ENCODE data around the gene TTLL9.
"Not testable (repeated sequence)": the region's sequence is repeated elsewhere in the genome, so short reads cannot be mapped to it uniquely, and the experiment has no call there.

TTLL9 gene

GRCh38 chr20:31924561-31924960 lies 54.1 kb downstream of the TTLL9 start:
- Histone ChIP-seq H3K4me3 (replicated peaks; ENCODE audit: insufficient read depth, low read length) (no peak overlapping the region), H3K27me3 (ENCODE audit: insufficient read depth, poor library complexity, severe bottlenecking) (no peaks in the 10 kb centered on the region), H3K27ac (replicated peaks) (no peak overlapping the region)
- TF ChIP-seq POLR2AphosphoS5 (IDR thresholded peaks at IDR 0.05; ENCODE audit: low read depth) = no peak
- DNase-seq (ENCODE audit: low read depth in 1 of 2, low spot score in 1 of 2) = no peak

GRCh38 chr20:31925631-31926030 lies 55.2 kb downstream of the TTLL9 start:
- Histone ChIP-seq H3K27ac (replicated peaks) (no peak overlapping the region), H3K27me3 (ENCODE audit: insufficient read depth, poor library complexity, severe bottlenecking) (no peaks in the 10 kb centered on the region), H3K4me3 (replicated peaks; ENCODE audit: insufficient read depth, low read length) (no peak overlapping the region)
- no peak for DNase-seq (ENCODE audit: low read depth in 1 of 2, low spot score in 1 of 2)
- TF ChIP-seq GABPA (IDR thresholded peaks at IDR 0.05; ENCODE audit: low read depth) (no peak), REST (IDR thresholded peaks at IDR 0.05; ENCODE audit: insufficient replicate concordance, low read depth) (no peak)

- no peak for TF ChIP-seq CTCF (IDR thresholded peaks at IDR 0.05; ENCODE audit: insufficient read depth, low read length)
- no peak overlapping the region for H3K4me3 ChIP-seq (replicated peaks; ENCODE audit: insufficient read depth, low read length)
- no peaks in the 10 kb centered on the region for H3K27me3 ChIP-seq (ENCODE audit: insufficient read depth, poor library complexity, severe bottlenecking)
Observed at GRCh38 chr20:31926493-31926892, 56.1 kb downstream of the TTLL9 start.

GRCh38 chr20:31927627-31928159 lies 57.3 kb downstream of the TTLL9 start:
- H3K27me3 ChIP-seq (ENCODE audit: insufficient read depth, poor library complexity, severe bottlenecking) = no peaks in the 10 kb centered on the region
- TF ChIP-seq GABPA (IDR thresholded peaks at IDR 0.05; ENCODE audit: low read depth) = no peak
- no peak for TF ChIP-seq REST (IDR thresholded peaks at IDR 0.05; ENCODE audit: insufficient replicate concordance, low read depth)
- TF ChIP-seq CTCF (IDR thresholded peaks at IDR 0.05; ENCODE audit: insufficient read depth, low read length) = no peak
- H3K27ac ChIP-seq (replicated peaks) = no peak overlapping the region
- no peak for DNase-seq (ENCODE audit: low read depth in 1 of 2, low spot score in 1 of 2)
- H3K4me3 ChIP-seq (replicated peaks; ENCODE audit: insufficient read depth, low read length) = no peak overlapping the region

More at GRCh38 chr20:31926493-31926892, 56.1 kb downstream of the TTLL9 start:
- no peak for DNase-seq (ENCODE audit: low read depth in 1 of 2, low spot score in 1 of 2)
- no peak overlapping the region for H3K27ac ChIP-seq (replicated peaks)

- H3K27me3 ChIP-seq (ENCODE audit: insufficient read depth, poor library complexity, severe bottlenecking); H3K27ac ChIP-seq (replicated peaks); DNase-seq (ENCODE audit: low read depth in 1 of 2, low spot score in 1 of 2); H3K4me3 ChIP-seq (replicated peaks; ENCODE audit: insufficient read depth, low read length): not testable (repeated sequence)
Observed at GRCh38 chr20:31929631-31930030, 59.2 kb downstream of the TTLL9 start.

- TF ChIP-seq REST (IDR thresholded peaks at IDR 0.05; ENCODE audit: insufficient replicate concordance, low read depth) (no peak), GABPA (IDR thresholded peaks at IDR 0.05; ENCODE audit: low read depth) (no peak), POLR2AphosphoS5 (IDR thresholded peaks at IDR 0.05; ENCODE audit: low read depth) (no peak), CTCF (IDR thresholded peaks at IDR 0.05; ENCODE audit: insufficient read depth, low read length) (no peak), SPI1 (IDR thresholded peaks at IDR 0.05; ENCODE audit: borderline replicate concordance, low read depth) (no peak)
Observed at GRCh38 chr20:31930779-31931178, 60.3 kb downstream of the TTLL9 start.

More at GRCh38 chr20:31930779-31931178, 60.3 kb downstream of the TTLL9 start:
- Histone ChIP-seq H3K27ac (replicated peaks) (no peak overlapping the region), H3K4me3 (replicated peaks; ENCODE audit: insufficient read depth, low read length) (no peak overlapping the region), H3K27me3 (ENCODE audit: insufficient read depth, poor library complexity, severe bottlenecking) (no peaks in the 10 kb centered on the region)
- no peak for DNase-seq (ENCODE audit: low read depth in 1 of 2, low spot score in 1 of 2)

Data from HL-60 (cell line).